Right atrium auricular region (tissue), 2 donors: ENCODE results near the gene TTYH1. TPM values are rescaled to one million over a fixed set of nuclear protein-coding genes. Genes with fewer than 3 reads are reported as not detected.

Experiments
- DNase-seq: peaks from one replicate; pipeline ENCODE4 v3.0.0-alpha.2; 2019; ENCODE audit warnings: low spot score
- H3K27ac ChIP-seq, 2 donors: fragments of 200-600 bp; sonication (generic); 1 replicate in 1 of 2; 2 replicates in 1 of 2; pipeline ENCODE4 v1.5.1; 2016 to 2019
- H3K27me3 ChIP-seq, 2 donors: fragments of 200-600 bp; sonication (generic); one replicate each; pipeline versions ENCODE4 v1.5.1 to v1.6.0; 2017 to 2019
- H3K36me3 ChIP-seq: fragments of 200-600 bp; sonication (generic); one replicate; pipeline ENCODE4 v1.5.1; 2016
- H3K4me1 ChIP-seq, 2 donors: fragments of 200-600 bp; sonication (generic); one replicate each; pipeline versions ENCODE4 v1.5.1 to v1.6.0; 2017 to 2019
- H3K4me3 ChIP-seq, 2 donors: fragments of 200-600 bp; sonication (generic); 1 replicate in 1 of 2; 2 replicates in 1 of 2; pipeline ENCODE4 v1.5.1; 2017 to 2019; ENCODE audit warnings: mild to moderate bottlenecking in 1 of 2, moderate library complexity in 1 of 2
- H3K9me3 ChIP-seq, 2 donors: fragments of 200-600 bp; sonication (generic); one replicate each; pipeline ENCODE4 v1.5.1; 2019
- total RNA-seq, 2 donors: library from RNA; depleted of rRNA; stranded (reverse); fragments of >200 nt; gene quantifications; one replicate each; pipeline ENCODE4 v1.1.0, GENCODE V29; 2016
- TF ChIP-seq, protein P1 (sequence below), 2 donors: fragments of 200-600 bp; sonication (generic); IDR thresholded peaks; one replicate each; pipeline ENCODE4 v1.5.1; 2019; ENCODE audit warnings: antibody characterized with exemption in 2 of 2

Gene TTYH1
- total RNA-seq, 2 donors from 2014 or later = 1.7 to 2.7 TPM

DNA sequence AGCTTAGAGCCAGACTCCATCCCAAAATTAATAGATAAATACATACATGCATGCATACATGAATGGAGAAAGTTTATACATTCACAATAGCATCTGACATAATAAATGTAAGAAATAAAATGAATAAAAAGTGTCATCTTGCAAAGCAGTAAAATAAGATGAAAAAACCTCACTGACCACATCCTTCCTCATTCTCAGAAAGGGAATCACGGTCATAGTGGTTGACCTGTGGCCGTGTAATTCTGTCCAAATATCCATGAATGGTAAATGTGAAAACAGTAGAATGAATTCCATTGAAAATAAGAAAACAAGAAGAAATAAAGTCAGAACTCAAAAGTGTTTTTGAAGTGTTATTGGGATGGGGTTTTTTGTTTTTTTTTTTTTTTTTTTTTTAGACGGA lies 67.6 kb downstream of the TTYH1 start:
- Histone ChIP-seq H3K9me3 (no peaks in the 10 kb centered on the region), H3K27ac (no peak overlapping the region), H3K4me3 (no peak overlapping the region), H3K27me3 (no peaks in the 10 kb centered on the region), H3K4me1 (no peaks in the 10 kb centered on the region), H3K36me3 (no peaks in the 10 kb centered on the region)
- DNase-seq = no peak
- TF ChIP-seq, protein P1, sequence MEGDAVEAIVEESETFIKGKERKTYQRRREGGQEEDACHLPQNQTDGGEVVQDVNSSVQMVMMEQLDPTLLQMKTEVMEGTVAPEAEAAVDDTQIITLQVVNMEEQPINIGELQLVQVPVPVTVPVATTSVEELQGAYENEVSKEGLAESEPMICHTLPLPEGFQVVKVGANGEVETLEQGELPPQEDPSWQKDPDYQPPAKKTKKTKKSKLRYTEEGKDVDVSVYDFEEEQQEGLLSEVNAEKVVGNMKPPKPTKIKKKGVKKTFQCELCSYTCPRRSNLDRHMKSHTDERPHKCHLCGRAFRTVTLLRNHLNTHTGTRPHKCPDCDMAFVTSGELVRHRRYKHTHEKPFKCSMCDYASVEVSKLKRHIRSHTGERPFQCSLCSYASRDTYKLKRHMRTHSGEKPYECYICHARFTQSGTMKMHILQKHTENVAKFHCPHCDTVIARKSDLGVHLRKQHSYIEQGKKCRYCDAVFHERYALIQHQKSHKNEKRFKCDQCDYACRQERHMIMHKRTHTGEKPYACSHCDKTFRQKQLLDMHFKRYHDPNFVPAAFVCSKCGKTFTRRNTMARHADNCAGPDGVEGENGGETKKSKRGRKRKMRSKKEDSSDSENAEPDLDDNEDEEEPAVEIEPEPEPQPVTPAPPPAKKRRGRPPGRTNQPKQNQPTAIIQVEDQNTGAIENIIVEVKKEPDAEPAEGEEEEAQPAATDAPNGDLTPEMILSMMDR (IDR thresholded peaks at IDR 0.05) = no peak

DNA sequence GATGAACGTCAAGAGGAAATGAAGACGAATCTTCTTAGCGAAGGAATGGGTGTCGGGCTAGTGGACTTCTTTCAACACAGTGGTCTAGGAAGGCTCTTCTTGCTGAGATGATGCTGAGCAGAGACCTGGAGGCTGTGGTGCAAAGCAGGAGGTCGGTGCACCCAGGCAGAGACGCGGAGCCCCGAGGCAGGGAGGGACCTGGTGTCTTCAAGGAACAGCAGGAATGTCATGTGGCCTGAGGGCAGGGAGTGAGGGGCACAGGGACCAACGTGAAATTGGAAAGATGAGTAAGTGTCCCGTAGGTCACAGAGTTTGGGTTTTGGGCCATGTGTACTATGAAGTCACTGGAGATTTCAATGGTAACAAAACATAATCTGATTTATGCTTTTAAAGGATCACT lies 69.2 kb downstream of the TTYH1 start:
- Histone ChIP-seq H3K4me3 (no peak overlapping the region), H3K27me3 (no peaks in the 10 kb centered on the region), H3K9me3 (no peaks in the 10 kb centered on the region), H3K36me3 (no peaks in the 10 kb centered on the region), H3K4me1 (no peaks in the 10 kb centered on the region), H3K27ac (no peak overlapping the region)
- TF ChIP-seq, protein P1 (IDR thresholded peaks at IDR 0.05) = no peak
- DNase-seq = no peak

DNA sequence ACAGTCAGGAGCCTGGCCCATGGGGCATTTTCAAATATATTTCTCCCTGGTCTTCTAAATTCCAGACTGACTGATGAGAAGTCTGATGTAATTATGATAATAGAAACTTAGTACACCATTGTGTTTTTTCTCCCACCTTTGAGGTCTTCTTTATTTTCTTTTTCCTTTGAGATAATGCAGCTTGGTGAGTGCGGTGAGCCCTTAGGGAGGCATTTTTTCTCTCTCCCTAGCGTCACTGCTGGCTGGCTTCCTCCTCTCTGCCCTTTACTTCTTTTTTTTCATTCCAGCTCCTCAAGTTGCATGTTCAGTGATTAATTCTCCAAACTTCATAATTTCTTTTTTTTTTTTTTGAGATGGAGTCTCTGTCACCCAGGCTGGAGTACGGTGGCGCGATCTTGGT lies 70.6 kb downstream of the TTYH1 start:
- Histone ChIP-seq H3K36me3 (no peaks in the 10 kb centered on the region), H3K4me3 (no peak overlapping the region), H3K9me3 (no peaks in the 10 kb centered on the region), H3K4me1 (no peaks in the 10 kb centered on the region), H3K27ac (no peak overlapping the region), H3K27me3 (no peaks in the 10 kb centered on the region)
- TF ChIP-seq, protein P1 (IDR thresholded peaks at IDR 0.05) = no peak
- DNase-seq = no peak

Other genes starting within 250 kb of the TTYH1 start
- gene TMC4, start 242.3 kb upstream of the TTYH1 start, total RNA-seq = 1 to 10 TPM; 1.7 to 2.8 TPM
- 10 to 100 TPM; 27.0 to 37.0 TPM for gene MBOAT7, start 225.9 kb upstream of the TTYH1 start, total RNA-seq
- 10 to 100 TPM; 36.7 to 37.0 TPM for gene TSEN34, start 224.2 kb upstream of the TTYH1 start, total RNA-seq
- 1,000 to 10,000 TPM; 1,068 to 1,279 TPM for gene RPS9, start 214.6 kb upstream of the TTYH1 start, total RNA-seq
- 1 to 10 TPM; 2.0 to 8.8 TPM for gene LILRB3, start 192.5 kb upstream of the TTYH1 start, total RNA-seq
- gene LILRA6, start 172.7 kb upstream of the TTYH1 start, total RNA-seq = 1 to 10 TPM in 1 of 2 donors, not detected in 1; 1.7 TPM
- gene LILRB5, start 158.2 kb upstream of the TTYH1 start, total RNA-seq = 10 to 100 TPM in 1 of 2 donors, 1 to 10 TPM in 1; 2.6 to 12.0 TPM
- gene LILRB2, start 134.4 kb upstream of the TTYH1 start, total RNA-seq = 1 to 10 TPM; 1.1 to 3.4 TPM
- 1 to 10 TPM in 1 of 2 donors, under 1 TPM in 1; 0.93 to 3.6 TPM for gene LILRA5, start 102.3 kb upstream of the TTYH1 start, total RNA-seq
- gene LILRA4, start 76.3 kb upstream of the TTYH1 start, total RNA-seq = not detected
- 1 to 10 TPM; 4.2 to 7.8 TPM for gene LAIR1, start 50.5 kb upstream of the TTYH1 start, total RNA-seq
- 10 to 100 TPM; 32.1 to 36.4 TPM for gene LENG8, start 33.7 kb downstream of the TTYH1 start, total RNA-seq
- 1 to 10 TPM; 2.1 to 4.9 TPM for gene LENG9, start 48.3 kb downstream of the TTYH1 start, total RNA-seq
- gene CDC42EP5, start 57.8 kb downstream of the TTYH1 start, total RNA-seq = 10 to 100 TPM; 11.4 to 15.2 TPM
- not detected for gene LAIR2, start 87.4 kb downstream of the TTYH1 start, total RNA-seq
- gene LILRA2, start 158.3 kb downstream of the TTYH1 start, total RNA-seq = 1 to 10 TPM in 1 of 2 donors, not detected in 1; 1.8 TPM
- gene LILRA1, start 178.2 kb downstream of the TTYH1 start, total RNA-seq = under 1 TPM in 1 of 2 donors, not detected in 1; 0.47 TPM
- 1 to 10 TPM in 1 of 2 donors, under 1 TPM in 1; 0.33 to 1.9 TPM for gene LILRB1, start 215.0 kb downstream of the TTYH1 start, total RNA-seq
- gene LILRB4, start 247.5 kb downstream of the TTYH1 start, total RNA-seq = 1 to 10 TPM; 2.0 to 5.2 TPM